ENCODE measurements around the gene SRCAP.

The SRCAP gene

GRCh38 chr16:30728321-30728720 lies 29.4 kb downstream of the SRCAP start:
- Histone ChIP-seq H3K9ac (ENCODE audit: low read depth, low read length) (no peak overlapping the region), H3K27me3 (ENCODE audit: insufficient read depth, low read length) (no peaks in the 10 kb centered on the region), H3K4me3 (ENCODE audit: low read length) (no peak overlapping the region), H3K36me3 (ENCODE audit: insufficient read depth, low read depth, low read length) (peaks cover 89% of the 10 kb centered on the region), H3K27ac (ENCODE audit: low read length) (no peak overlapping the region), H3K9me3 (ENCODE audit: insufficient read depth, low read depth, low read length) (no peaks in the 10 kb centered on the region), H3K4me1 (ENCODE audit: insufficient read depth, low read length) (peaks cover 7% of the 10 kb centered on the region)

GRCh38 chr16:30728899-30729672 lies 30.1 kb downstream of the SRCAP start:
- Histone ChIP-seq H3K9ac (ENCODE audit: low read depth, low read length) (no peak overlapping the region), H3K9me3 (ENCODE audit: insufficient read depth, low read depth, low read length) (no peaks in the 10 kb centered on the region), H3K27me3 (ENCODE audit: insufficient read depth, low read length) (no peaks in the 10 kb centered on the region), H3K4me1 (ENCODE audit: insufficient read depth, low read length) (peaks cover 7% of the 10 kb centered on the region), H3K27ac (ENCODE audit: low read length) (no peak overlapping the region), H3K4me3 (ENCODE audit: low read length) (no peak overlapping the region), H3K36me3 (ENCODE audit: insufficient read depth, low read depth, low read length) (peaks cover 89% of the 10 kb centered on the region)

- peaks cover 7% of the 10 kb centered on the region for H3K4me1 ChIP-seq (ENCODE audit: insufficient read depth, low read length)
- H3K9me3 ChIP-seq (ENCODE audit: insufficient read depth, low read depth, low read length): no peaks in the 10 kb centered on the region
- H3K27me3 ChIP-seq (ENCODE audit: insufficient read depth, low read length): no peaks in the 10 kb centered on the region
- H3K27ac ChIP-seq (ENCODE audit: low read length): no peak overlapping the region
- H3K9ac ChIP-seq (ENCODE audit: low read depth, low read length): no peak overlapping the region
- peaks cover 86% of the 10 kb centered on the region for H3K36me3 ChIP-seq (ENCODE audit: insufficient read depth, low read depth, low read length)
- no peak overlapping the region for H3K4me3 ChIP-seq (ENCODE audit: low read length)
These were observed 32.4 kb downstream of the SRCAP start for GRCh38 chr16:30731411-30731810.

- H3K36me3 ChIP-seq (ENCODE audit: insufficient read depth, low read depth, low read length): peaks cover 79% of the 10 kb centered on the region
- H3K4me1 ChIP-seq (ENCODE audit: insufficient read depth, low read length): peaks cover 7% of the 10 kb centered on the region; the same call in 1 of the 2 replicates
- H3K27ac ChIP-seq (ENCODE audit: low read length): no peak overlapping the region
- H3K9me3 ChIP-seq (ENCODE audit: insufficient read depth, low read depth, low read length): no peaks in the 10 kb centered on the region
- no peak overlapping the region for H3K9ac ChIP-seq (ENCODE audit: low read depth, low read length)
- H3K27me3 ChIP-seq (ENCODE audit: insufficient read depth, low read length): no peaks in the 10 kb centered on the region
- H3K4me3 ChIP-seq (ENCODE audit: low read length): no peak overlapping the region
These were observed 38.2 kb downstream of the SRCAP start for GRCh38 chr16:30736995-30737793.

GRCh38 chr16:30737794-30738648 lies 39.0 kb downstream of the SRCAP start:
- Histone ChIP-seq H3K36me3 (ENCODE audit: insufficient read depth, low read depth, low read length) (peaks cover 76% of the 10 kb centered on the region), H3K4me1 (ENCODE audit: insufficient read depth, low read length) (peaks cover 7% of the 10 kb centered on the region; the same call in 1 of the 2 replicates), H3K27me3 (ENCODE audit: insufficient read depth, low read length) (no peaks in the 10 kb centered on the region), H3K9ac (ENCODE audit: low read depth, low read length) (no peak overlapping the region), H3K9me3 (ENCODE audit: insufficient read depth, low read depth, low read length) (no peaks in the 10 kb centered on the region), H3K4me3 (ENCODE audit: low read length) (no peak overlapping the region), H3K27ac (ENCODE audit: low read length) (no peak overlapping the region)

- H3K9ac ChIP-seq (ENCODE audit: low read depth, low read length): no peak overlapping the region
- H3K27ac ChIP-seq (ENCODE audit: low read length): no peak overlapping the region
- H3K36me3 ChIP-seq (ENCODE audit: insufficient read depth, low read depth, low read length): peaks cover 73% of the 10 kb centered on the region
- H3K27me3 ChIP-seq (ENCODE audit: insufficient read depth, low read length): no peaks in the 10 kb centered on the region
- H3K9me3 ChIP-seq (ENCODE audit: insufficient read depth, low read depth, low read length): no peaks in the 10 kb centered on the region
- no peak overlapping the region for H3K4me3 ChIP-seq (ENCODE audit: low read length)
- peaks cover 7% of the 10 kb centered on the region; the same call in 1 of the 2 replicates for H3K4me1 ChIP-seq (ENCODE audit: insufficient read depth, low read length)
These were observed 40.3 kb downstream of the SRCAP start for GRCh38 chr16:30738984-30739951.

GRCh38 chr16:30740364-30741251 lies 41.6 kb downstream of the SRCAP start:
- peaks cover 7% of the 10 kb centered on the region; the same call in 1 of the 2 replicates for H3K4me1 ChIP-seq (ENCODE audit: insufficient read depth, low read length)
- peak overlapping the region; percentile 18; the same call in 1 of the 2 replicates for H3K4me3 ChIP-seq (ENCODE audit: low read length)
- peaks cover 73% of the 10 kb centered on the region for H3K36me3 ChIP-seq (ENCODE audit: insufficient read depth, low read depth, low read length)
- H3K9ac ChIP-seq (ENCODE audit: low read depth, low read length): peak overlapping the region; percentile 31; the same call in 1 of the 2 replicates
- no peak overlapping the region for H3K27ac ChIP-seq (ENCODE audit: low read length)
- H3K27me3 ChIP-seq (ENCODE audit: insufficient read depth, low read length): no peaks in the 10 kb centered on the region
- H3K9me3 ChIP-seq (ENCODE audit: insufficient read depth, low read depth, low read length): no peaks in the 10 kb centered on the region

- Histone ChIP-seq H3K27ac (ENCODE audit: low read length) (no peak overlapping the region), H3K36me3 (ENCODE audit: insufficient read depth, low read depth, low read length) (peaks cover 65% of the 10 kb centered on the region), H3K4me1 (ENCODE audit: insufficient read depth, low read length) (peaks cover 7% of the 10 kb centered on the region; the same call in 1 of the 2 replicates), H3K27me3 (ENCODE audit: insufficient read depth, low read length) (no peaks in the 10 kb centered on the region), H3K9ac (ENCODE audit: low read depth, low read length) (no peak overlapping the region), H3K9me3 (ENCODE audit: insufficient read depth, low read depth, low read length) (no peaks in the 10 kb centered on the region), H3K4me3 (ENCODE audit: low read length) (no peak overlapping the region)
These were observed 42.5 kb downstream of the SRCAP start for GRCh38 chr16:30741461-30741914.

- Histone ChIP-seq H3K4me1 (ENCODE audit: insufficient read depth, low read length) (peaks cover 7% of the 10 kb centered on the region; the same call in 1 of the 2 replicates), H3K27me3 (ENCODE audit: insufficient read depth, low read length) (no peaks in the 10 kb centered on the region), H3K9me3 (ENCODE audit: insufficient read depth, low read depth, low read length) (no peaks in the 10 kb centered on the region), H3K4me3 (ENCODE audit: low read length) (no peak overlapping the region), H3K27ac (ENCODE audit: low read length) (no peak overlapping the region), H3K9ac (ENCODE audit: low read depth, low read length) (no peak overlapping the region), H3K36me3 (ENCODE audit: insufficient read depth, low read depth, low read length) (peaks cover 42% of the 10 kb centered on the region)
These were observed 44.7 kb downstream of the SRCAP start for GRCh38 chr16:30743716-30744115.

GRCh38 chr16:30744183-30744582 lies 45.2 kb downstream of the SRCAP start:
- H3K27me3 ChIP-seq (ENCODE audit: insufficient read depth, low read length): no peaks in the 10 kb centered on the region
- peaks cover 38% of the 10 kb centered on the region for H3K36me3 ChIP-seq (ENCODE audit: insufficient read depth, low read depth, low read length)
- H3K4me1 ChIP-seq (ENCODE audit: insufficient read depth, low read length): peaks cover 7% of the 10 kb centered on the region; the same call in 1 of the 2 replicates
- no peaks in the 10 kb centered on the region for H3K9me3 ChIP-seq (ENCODE audit: insufficient read depth, low read depth, low read length)
- H3K9ac ChIP-seq (ENCODE audit: low read depth, low read length): no peak overlapping the region
- H3K4me3 ChIP-seq (ENCODE audit: low read length): no peak overlapping the region
- no peak overlapping the region for H3K27ac ChIP-seq (ENCODE audit: low read length)
